CD4-positive, alpha-beta memory T cell (primary cell): Measurements from ENCODE around the gene ZNF808. TPM values are rescaled to one million over a fixed set of nuclear protein-coding genes. Genes with fewer than 3 reads are reported as not detected.
"Not testable (repeated sequence)": the region's sequence is repeated elsewhere in the genome, so short reads cannot be mapped to it uniquely, and the experiment has no call there.

Experiments used
- CTCF ChIA-PET: fragments of 350-600 bp; sonication (Branson Sonifier 250); formaldehyde crosslinking; loops from one replicate; lab custom pipeline; 2021; ENCODE audit warnings: inconsistent platforms; ENCODE audit not compliant: partially characterized antibody; lab: Charles Lee
- POLR2A ChIA-PET: fragments of 350-600 bp; sonication (Branson Sonifier 250); formaldehyde crosslinking; loops from one replicate; lab custom pipeline; 2021; ENCODE audit not compliant: partially characterized antibody; lab: Charles Lee
- DNase-seq, 5 donors: peaks; one replicate each; pipeline versions ENCODE4 v3.0.0 to v3.0.0-alpha.2; 2020 to 2022; ENCODE audit warnings: mixed read lengths in 1 of 5
- H3K27ac ChIP-seq: one replicate; pipeline ENCODE4 v1.7.0; 2013; ENCODE audit warnings: low read depth, low read length
- H3K27me3 ChIP-seq: 2 replicates; pipeline ENCODE4 v1.7.0; 2013; ENCODE audit warnings: mild to moderate bottlenecking, low read length, moderate library complexity; ENCODE audit not compliant: insufficient read depth
- H3K36me3 ChIP-seq: 2 replicates; pipeline ENCODE4 v1.7.0; 2013; ENCODE audit warnings: mild to moderate bottlenecking, low read length, moderate library complexity; ENCODE audit not compliant: insufficient read depth
- H3K4me1 ChIP-seq: 2 replicates; pipeline ENCODE4 v1.7.0; 2013; ENCODE audit warnings: mild to moderate bottlenecking, low read length, moderate library complexity; ENCODE audit not compliant: insufficient read depth
- H3K4me3 ChIP-seq, 2 donors: one replicate each; pipeline ENCODE4 v1.7.0; 2013; ENCODE audit warnings: low read length in 2 of 2, mild to moderate bottlenecking in 1 of 2
- H3K9me3 ChIP-seq, 2 donors: one replicate each; pipeline ENCODE4 v1.7.0; 2013; ENCODE audit warnings: low read length in 2 of 2, control low read depth in 1 of 2; ENCODE audit not compliant: control insufficient read depth in 1 of 2
- H3K27ac Mint-ChIP-seq, 7 donors: one replicate each; pipeline ENCODE4 v1.8.0; 2020 to 2021; ENCODE audit warnings: mixed read lengths in 7 of 7, mild to moderate bottlenecking in 6 of 7, inconsistent platforms in 3 of 7, moderate library complexity in 3 of 7
- H3K27me3 Mint-ChIP-seq, 2 donors: one replicate each; pipeline ENCODE4 v1.8.0; 2020 to 2021; ENCODE audit warnings: mixed read lengths in 2 of 2
- H3K36me3 Mint-ChIP-seq, 2 donors: one replicate each; pipeline ENCODE4 v1.8.0; 2020 to 2021; ENCODE audit warnings: mixed read lengths in 2 of 2, inconsistent platforms in 1 of 2, mild to moderate bottlenecking in 1 of 2
- H3K4me1 Mint-ChIP-seq, 4 donors: one replicate each; pipeline ENCODE4 v1.8.0; 2020 to 2021; ENCODE audit warnings: mixed read lengths in 4 of 4, mild to moderate bottlenecking in 1 of 4
- H3K4me3 Mint-ChIP-seq, 8 donors: one replicate each; pipeline ENCODE4 v1.8.0; 2020 to 2021; ENCODE audit warnings: mixed read lengths in 8 of 8, mild to moderate bottlenecking in 7 of 8, moderate library complexity in 6 of 8, inconsistent platforms in 3 of 8
- H3K9me3 Mint-ChIP-seq, 8 donors: one replicate each; pipeline ENCODE4 v1.8.0; 2020 to 2021; ENCODE audit warnings: mixed read lengths in 8 of 8, mild to moderate bottlenecking in 5 of 8, inconsistent platforms in 3 of 8, moderate library complexity in 1 of 8
- intact Hi-C: fragments of 100-400 bp; cut with micrococcal nuclease; formaldehyde crosslinking; loops from one replicate; pipeline ENCODE4 v1.15.1; 2023
- polyA plus RNA-seq, 2 donors: library from polyadenylated mRNA; unstranded; fragments of 300-500 nt; fragmentation: Illumina TruSeq; gene quantifications; one replicate each; pipeline ENCODE4 v1.2.3, GENCODE V29; 2021
- total RNA-seq, 2 experiments: library from RNA; stranded (reverse); gene quantifications; one replicate each; pipeline ENCODE4 v1.2.3, GENCODE V29; 2021

ZNF808 gene
- total and polyA plus RNA-seq, 4 experiments from 2014 or later: 2.0 to 65.2 (median 36.3) TPM

DNA sequence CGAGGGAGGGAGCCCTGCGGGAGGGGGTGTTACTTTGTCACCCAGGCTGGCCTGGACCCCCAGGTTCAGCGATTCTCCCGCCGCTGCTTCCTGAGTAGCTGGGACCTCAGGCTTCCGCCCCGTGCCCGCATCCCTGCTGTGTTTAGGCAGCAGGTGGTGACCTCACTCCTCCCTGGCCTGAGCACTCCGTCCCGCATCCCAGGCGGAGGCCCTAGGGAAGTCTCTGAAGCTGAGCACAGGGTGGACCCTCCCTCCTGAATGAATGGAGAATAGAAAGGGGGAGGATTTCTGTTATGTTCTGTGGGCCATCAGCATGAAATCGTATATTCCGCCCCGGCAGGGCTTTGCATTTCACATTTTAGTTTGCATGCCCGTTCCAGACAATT lies 7.9 kb downstream of the ZNF808 start:
- H3K4me3 Mint-ChIP-seq: peak overlapping the region; percentile 87 to 97 (median 94)
- peak in 1 of 5 donors; percentile 52 for DNase-seq
- CTCF ChIA-PET, POLR2A ChIA-PET, H3K9me3 ChIP-seq, H3K27me3 Mint-ChIP-seq, H3K27me3 ChIP-seq, H3K36me3 ChIP-seq: not testable (repeated sequence)
- intact Hi-C loops: loop anchor here (1.0 kb wide), 3 partner anchors 8 to 266 kb away; partner anchors contain the start of genes ZNF701, ZNF766 and ZNF808
- H3K9me3 Mint-ChIP-seq: peaks cover 0 to 11% (median 0%) of the 10 kb centered on the region in 8 donors
- H3K27ac ChIP-seq: peak overlapping the region; percentile 80
- H3K36me3 Mint-ChIP-seq: peaks cover 22 to 27% of the 10 kb centered on the region in 2 donors
- peak overlapping the region; percentile 36 to 84 for H3K4me3 ChIP-seq
- H3K27ac Mint-ChIP-seq: peak overlapping the region; percentile 84 to 97 (median 89)
- peaks cover 12% of the 10 kb centered on the region for H3K4me1 ChIP-seq
- H3K4me1 Mint-ChIP-seq: peaks cover 12 to 46% (median 30%) of the 10 kb centered on the region in 4 donors

DNA sequence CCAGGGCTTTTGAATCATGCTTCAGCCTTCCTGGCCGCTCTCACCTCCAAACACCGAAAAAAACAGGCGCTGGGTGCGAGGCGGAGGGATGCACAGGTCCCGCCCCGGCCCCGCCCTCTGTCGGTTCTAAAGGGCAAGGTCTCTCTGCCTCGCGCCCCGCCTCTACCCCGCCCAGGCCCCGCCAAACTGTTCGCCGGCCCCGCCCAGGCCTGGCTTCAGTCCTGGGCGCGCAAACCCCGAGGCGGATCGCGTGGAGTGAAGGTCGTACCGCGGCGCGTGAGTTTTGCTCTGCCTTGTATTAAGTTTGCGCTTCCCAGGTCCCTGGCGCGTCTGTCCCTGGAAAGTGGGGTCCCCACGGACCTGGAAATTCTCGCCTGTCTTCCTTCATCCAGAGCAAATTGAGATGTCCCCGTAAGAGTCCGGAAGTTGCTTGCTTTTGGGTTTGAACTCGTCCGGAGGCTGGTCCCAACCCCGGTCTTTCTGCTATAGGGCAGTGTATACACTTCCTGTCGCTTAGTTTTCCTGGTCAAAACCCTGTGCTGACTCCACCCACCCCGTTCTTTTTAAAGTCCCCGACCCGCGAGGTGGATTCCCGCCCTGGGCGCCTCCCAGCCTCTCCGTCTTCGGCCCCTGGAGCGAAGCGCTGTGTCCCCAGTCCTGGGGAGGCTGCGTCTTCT lies 8.4 kb downstream of the ZNF808 start:
- peaks cover 27 to 31% of the 10 kb centered on the region in 2 donors for H3K36me3 Mint-ChIP-seq
- intact Hi-C loops: loop anchor here (1.0 kb wide), 3 partner anchors 9 to 267 kb away; partner anchors contain the start of genes ZNF701, ZNF766 and ZNF808
- peaks cover 10 to 49% (median 32%) of the 10 kb centered on the region in 4 donors for H3K4me1 Mint-ChIP-seq
- ChIA-PET POLR2A (interaction anchor here (0.6 to 1.0 kb wide), 3 partner anchors 9 to 103 kb away, joined by 3 read pairs; partner anchors contain the start of gene ZNF83), CTCF (no interaction called here)
- peaks cover 0 to 14% (median 4%) of the 10 kb centered on the region in 8 donors for H3K9me3 Mint-ChIP-seq
- H3K4me3 Mint-ChIP-seq: peak overlapping the region; percentile 87 to 97 (median 94)
- Histone ChIP-seq H3K27me3 (no peaks in the 10 kb centered on the region), H3K36me3 (no peaks in the 10 kb centered on the region), H3K27ac (peak overlapping the region; percentile 80), H3K4me1 (peaks cover 12% of the 10 kb centered on the region), H3K4me3 (peak overlapping the region; percentile 84 to 90), H3K9me3 (no peaks in the 10 kb centered on the region)
- peak overlapping the region; percentile 84 to 97 (median 89) for H3K27ac Mint-ChIP-seq
- peak; percentile 79 to 93 (median 83) for DNase-seq
- no peaks in the 10 kb centered on the region for H3K27me3 Mint-ChIP-seq

DNA sequence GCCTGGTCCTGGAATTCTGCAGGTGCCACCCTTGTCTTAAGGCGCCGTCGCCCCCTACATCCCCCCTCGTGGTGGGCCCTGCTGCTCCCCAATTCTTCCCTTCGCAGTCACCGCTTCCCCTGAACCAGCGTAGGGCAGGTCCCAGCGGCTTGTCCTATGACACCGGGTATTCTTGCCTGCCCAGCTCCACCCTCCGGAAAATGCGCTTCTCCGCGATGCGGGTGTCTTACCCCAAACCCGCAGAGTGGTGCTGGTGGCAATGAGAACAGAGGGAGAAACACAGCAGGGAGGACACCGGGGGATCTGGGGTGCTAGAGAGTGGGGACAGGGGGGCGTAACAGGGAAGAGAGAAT lies 9.0 kb downstream of the ZNF808 start:
- H3K36me3 Mint-ChIP-seq: peaks cover 30 to 31% of the 10 kb centered on the region in 2 donors

DNA sequence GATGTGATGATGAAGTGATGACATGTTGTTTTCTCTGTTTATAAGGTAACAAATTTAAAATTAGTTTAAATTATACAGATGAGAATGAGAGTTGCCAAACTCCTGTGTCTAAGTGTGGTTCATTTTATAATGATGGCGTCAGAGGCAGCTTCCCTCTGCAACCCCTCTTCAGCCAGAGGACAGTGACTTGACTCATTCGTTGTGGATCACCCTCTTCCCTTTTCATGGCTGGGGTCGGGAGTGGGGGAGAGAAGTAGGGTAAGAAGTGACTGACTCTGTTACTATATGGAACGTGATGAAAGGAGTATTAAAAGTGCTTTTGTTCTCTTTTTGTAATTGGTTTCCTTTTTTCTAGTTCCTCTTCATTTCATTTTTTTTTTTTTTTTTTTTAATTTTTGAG lies 11.3 kb downstream of the ZNF808 start:
- H3K9me3 ChIP-seq, H3K27me3 ChIP-seq, POLR2A ChIA-PET, H3K4me3 ChIP-seq, H3K27me3 Mint-ChIP-seq, CTCF ChIA-PET, intact Hi-C loops, H3K27ac ChIP-seq, DNase-seq, H3K36me3 ChIP-seq: not testable (repeated sequence)
- H3K36me3 Mint-ChIP-seq: peaks cover 39 to 47% of the 10 kb centered on the region in 2 donors
- peaks cover 0 to 30% (median 13%) of the 10 kb centered on the region in 8 donors for H3K9me3 Mint-ChIP-seq
- H3K4me1 ChIP-seq: peaks cover 25% of the 10 kb centered on the region
- H3K4me3 Mint-ChIP-seq: peak overlapping the region in 1 of 8 donors; percentile 22
- H3K4me1 Mint-ChIP-seq: peaks cover 22 to 61% (median 47%) of the 10 kb centered on the region in 4 donors
- H3K27ac Mint-ChIP-seq: peak overlapping the region in 1 of 7 donors; percentile 37

More for the DNA sequence above, 9.0 kb downstream of the ZNF808 start:
- peak; percentile 49 to 72 (median 52) for DNase-seq
- Histone ChIP-seq H3K27ac (peak overlapping the region; percentile 80), H3K4me1 (peaks cover 12% of the 10 kb centered on the region), H3K9me3 (no peaks in the 10 kb centered on the region), H3K4me3 (peak overlapping the region; percentile 84 to 90), H3K27me3 (no peaks in the 10 kb centered on the region), H3K36me3 (no peaks in the 10 kb centered on the region)
- Mint-ChIP-seq H3K9me3 (peaks cover 0 to 18% (median 4%) of the 10 kb centered on the region in 8 donors), H3K4me1 (peaks cover 10 to 46% (median 32%) of the 10 kb centered on the region in 4 donors), H3K27me3 (no peaks in the 10 kb centered on the region), H3K27ac (peak overlapping the region; percentile 84 to 97 (median 89)), H3K4me3 (peak overlapping the region; percentile 87 to 97 (median 94))
- POLR2A ChIA-PET: interaction anchor here (0.6 to 1.0 kb wide), 3 partner anchors 10 to 103 kb away, joined by 3 read pairs; partner anchors contain the start of gene ZNF83
- intact Hi-C loops: no loop called here
- CTCF ChIA-PET: no interaction called here

DNA sequence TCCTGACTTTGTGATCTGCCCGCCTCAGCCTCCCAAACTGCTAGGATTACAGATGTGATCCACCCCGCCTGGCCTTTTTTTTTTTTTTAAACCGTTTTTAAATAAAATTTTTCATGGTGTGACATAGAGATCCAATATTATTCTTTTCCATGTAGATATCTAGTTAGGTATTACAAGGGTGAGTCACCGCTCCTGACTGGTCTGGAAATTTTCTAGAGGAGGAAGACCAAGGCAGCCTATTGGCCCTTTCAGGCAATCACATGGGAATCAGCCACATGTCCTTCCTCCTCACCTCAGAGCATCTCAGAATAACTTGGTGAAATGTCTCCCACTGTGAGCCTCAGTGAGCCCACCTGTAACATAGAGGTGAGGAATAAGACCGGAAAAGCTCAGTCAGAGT lies 13.7 kb downstream of the ZNF808 start:
- H3K4me1 ChIP-seq: peaks cover 25% of the 10 kb centered on the region
- H3K36me3 ChIP-seq: peaks cover 12% of the 10 kb centered on the region
- H3K27ac Mint-ChIP-seq, H3K4me3 ChIP-seq, H3K27me3 ChIP-seq, intact Hi-C loops, H3K27ac ChIP-seq, DNase-seq, H3K4me3 Mint-ChIP-seq, H3K9me3 ChIP-seq, CTCF ChIA-PET, H3K27me3 Mint-ChIP-seq, POLR2A ChIA-PET: not testable (repeated sequence)
- Mint-ChIP-seq H3K9me3 (peaks cover 0 to 38% (median 14%) of the 10 kb centered on the region in 8 donors), H3K4me1 (peaks cover 21 to 58% (median 40%) of the 10 kb centered on the region in 4 donors), H3K36me3 (peaks cover 49 to 65% of the 10 kb centered on the region in 2 donors)

DNA sequence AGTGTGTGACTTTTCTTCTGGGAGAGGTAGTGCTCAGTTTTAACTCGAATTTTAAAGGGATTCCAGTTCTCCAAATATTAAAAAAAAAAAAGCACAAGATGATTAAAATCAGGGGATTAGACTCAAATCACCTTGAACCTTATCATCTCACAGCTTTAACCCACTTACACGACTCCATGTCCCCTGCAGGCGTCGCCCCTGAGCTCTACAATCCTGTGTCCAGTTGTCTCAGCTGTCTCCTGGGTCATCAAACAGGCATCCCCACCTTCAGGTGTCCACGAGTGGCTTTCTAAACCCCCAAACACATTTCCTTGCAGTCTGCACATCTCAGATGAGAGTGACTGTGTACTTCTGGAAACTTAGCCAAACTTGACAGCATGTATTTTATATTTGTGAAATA lies 14.1 kb downstream of the ZNF808 start:
- ChIA-PET POLR2A (no interaction called here), CTCF (no interaction called here)
- Mint-ChIP-seq H3K36me3 (peaks cover 47 to 68% of the 10 kb centered on the region in 2 donors), H3K4me3 (no peak overlapping the region), H3K9me3 (peaks cover 0 to 41% (median 14%) of the 10 kb centered on the region in 8 donors), H3K4me1 (peaks cover 19 to 54% (median 36%) of the 10 kb centered on the region in 4 donors), H3K27ac (peak overlapping the region in 1 of 7 donors; percentile 31), H3K27me3 (no peaks in the 10 kb centered on the region)
- intact Hi-C loops: no loop called here
- Histone ChIP-seq H3K9me3 (no peaks in the 10 kb centered on the region), H3K36me3 (peaks cover 12% of the 10 kb centered on the region), H3K4me3 (no peak overlapping the region), H3K4me1 (peaks cover 23% of the 10 kb centered on the region), H3K27me3 (no peaks in the 10 kb centered on the region), H3K27ac (no peak overlapping the region)
- no peak for DNase-seq

DNA sequence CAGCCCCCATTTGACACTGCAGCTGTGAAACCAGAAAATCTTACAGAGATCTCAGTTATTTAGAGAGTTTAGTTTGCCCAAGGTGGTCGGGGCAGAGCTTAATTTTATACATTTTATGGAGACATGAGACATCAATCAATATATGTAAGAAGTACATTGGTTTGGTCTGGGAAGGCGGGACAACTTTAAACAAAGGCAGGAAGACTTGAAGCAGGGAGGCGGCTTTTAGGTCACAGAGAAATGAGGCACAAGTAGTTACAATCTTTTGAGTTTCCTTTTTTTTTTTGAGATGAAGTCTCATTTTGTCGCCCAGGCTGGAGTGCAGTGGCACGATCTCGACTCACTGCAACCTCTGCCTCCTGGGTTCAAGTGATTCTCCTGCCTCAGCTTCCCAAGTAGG lies 15.1 kb downstream of the ZNF808 start:
- Mint-ChIP-seq H3K4me1 (peaks cover 14 to 45% (median 28%) of the 10 kb centered on the region in 4 donors), H3K4me3 (peak overlapping the region in 7 of 8 donors; percentile 21 to 81 (median 51)), H3K9me3 (peaks cover 0 to 46% (median 18%) of the 10 kb centered on the region in 8 donors), H3K27ac (peak overlapping the region; percentile 23 to 94 (median 84)), H3K36me3 (peaks cover 52 to 76% of the 10 kb centered on the region in 2 donors)
- H3K9me3 ChIP-seq, DNase-seq, CTCF ChIA-PET, H3K27me3 ChIP-seq, H3K27ac ChIP-seq, H3K4me3 ChIP-seq, H3K27me3 Mint-ChIP-seq, intact Hi-C loops: not testable (repeated sequence)
- H3K36me3 ChIP-seq: peaks cover 12% of the 10 kb centered on the region
- peaks cover 14% of the 10 kb centered on the region for H3K4me1 ChIP-seq
- POLR2A ChIA-PET: interaction anchor here (1.3 kb wide), 1 partner anchor 14 kb away, joined by 3 read pairs; no protein-coding TSS in a partner anchor
